SK-N-SH treated with all-trans-retinoic acid at 6 μM for 48 hours (cell line): Measurements from ENCODE around the gene MRAS.

Source experiments
- ATAC-seq: fragments of 200-7000 bp; cut with Tn5 transposase; 3 replicates; pipeline ENCODE4 v1.9.1; 2020; ENCODE audit warnings: mild to moderate bottlenecking, moderate library complexity
- ARNTL ChIP-seq: fragments of 450-650 bp; formaldehyde crosslinking; IDR thresholded peaks from 2 replicates; pipeline ENCODE4 v1.5.0; 2020; ENCODE audit warnings: low read depth, mild to moderate bottlenecking, moderate library complexity, borderline replicate concordance
- BACH2 ChIP-seq: fragments of 250-450 bp; sonication (Bioruptor Pico); IDR thresholded peaks from 2 replicates; pipeline ENCODE4 v1.9.0; 2021; ENCODE audit warnings: mild to moderate bottlenecking, borderline replicate concordance
- CSDC2 ChIP-seq: fragments of 250-450 bp; sonication (Bioruptor Pico); IDR thresholded peaks from 2 replicates; pipeline ENCODE4 v1.5.0; 2020; ENCODE audit warnings: mild to moderate bottlenecking, moderate library complexity
- ESRRG ChIP-seq: fragments of 250-450 bp; sonication (Bioruptor Pico); IDR thresholded peaks from 2 replicates; pipeline ENCODE4 v1.6.1; 2021; ENCODE audit warnings: mild to moderate bottlenecking
- GLIS3 ChIP-seq: fragments of 250-450 bp; sonication (Bioruptor Pico); IDR thresholded peaks from 2 replicates; pipeline ENCODE4 v1.5.0; 2020; ENCODE audit warnings: mild to moderate bottlenecking, moderate library complexity
- ISL1 ChIP-seq: fragments of 250-450 bp; sonication (Bioruptor Pico); IDR thresholded peaks from 2 replicates; pipeline ENCODE4 v2.1.2; 2022; ENCODE audit warnings: mild to moderate bottlenecking, moderate library complexity
- OSR1 ChIP-seq: fragments of 250-450 bp; sonication (Bioruptor Pico); IDR thresholded peaks from 2 replicates; pipeline ENCODE4 v1.8.0; 2022; ENCODE audit warnings: moderate library complexity, mild to moderate bottlenecking, inconsistent platforms
- PPARA ChIP-seq: fragments of 250-450 bp; sonication (Bioruptor Pico); IDR thresholded peaks from 2 replicates; pipeline ENCODE4 v1.5.0; 2020; ENCODE audit warnings: mild to moderate bottlenecking, borderline replicate concordance
- RARB ChIP-seq: fragments of 250-450 bp; sonication (Bioruptor Pico); IDR thresholded peaks from 2 replicates; pipeline ENCODE4 v1.8.0; 2021; ENCODE audit warnings: mild to moderate bottlenecking, moderate library complexity
- SNAI2 ChIP-seq: fragments of 250-450 bp; sonication (Bioruptor Pico); IDR thresholded peaks from 2 replicates; pipeline ENCODE4 v1.5.0; 2020; ENCODE audit warnings: mild to moderate bottlenecking, moderate library complexity
- TCF4 ChIP-seq: fragments of 250-450 bp; sonication (Bioruptor Pico); IDR thresholded peaks from 2 replicates; pipeline ENCODE4 v1.8.0; 2021; ENCODE audit warnings: mild to moderate bottlenecking, moderate library complexity, borderline replicate concordance
- TOX ChIP-seq: fragments of 250-450 bp; sonication (Bioruptor Pico); IDR thresholded peaks from 2 replicates; pipeline ENCODE4 v1.8.0; 2021; ENCODE audit warnings: mild to moderate bottlenecking, moderate library complexity, borderline replicate concordance
- ZC3H10 ChIP-seq: fragments of 250-450 bp; sonication (Bioruptor Pico); IDR thresholded peaks from 2 replicates; pipeline ENCODE4 v1.5.1; 2021; ENCODE audit warnings: mild to moderate bottlenecking, moderate library complexity
- ZFP3 ChIP-seq: fragments of 250-450 bp; sonication (Bioruptor Pico); IDR thresholded peaks from 2 replicates; pipeline ENCODE4 v1.5.0; 2020; ENCODE audit warnings: mild to moderate bottlenecking, moderate library complexity
- ZFP30 ChIP-seq: fragments of 450-650 bp; formaldehyde crosslinking; IDR thresholded peaks from 2 replicates; pipeline ENCODE4 v1.5.0; 2022; ENCODE audit warnings: mild to moderate bottlenecking, moderate library complexity
- ZNF565 ChIP-seq: fragments of 450-650 bp; formaldehyde crosslinking; conservative IDR thresholded peaks from 2 replicates; pipeline ENCODE4 v1.5.0; 2020; ENCODE audit warnings: low read depth, mild to moderate bottlenecking, moderate library complexity
- ZNF70 ChIP-seq: fragments of 450-650 bp; formaldehyde crosslinking; IDR thresholded peaks from 2 replicates; pipeline ENCODE4 v1.5.0; 2020; ENCODE audit warnings: mild to moderate bottlenecking, moderate library complexity
- ZNF8 ChIP-seq: fragments of 450-650 bp; formaldehyde crosslinking; IDR thresholded peaks from 2 replicates; pipeline ENCODE4 v1.5.0; 2020; ENCODE audit warnings: mild to moderate bottlenecking, moderate library complexity
- TF ChIP-seq, protein P1 (sequence below): fragments of 250-450 bp; sonication (Bioruptor Pico); IDR thresholded peaks from 2 replicates; pipeline ENCODE4 v1.5.1; 2020; ENCODE audit warnings: low read depth, mild to moderate bottlenecking, moderate library complexity
- TF ChIP-seq, protein P2 (sequence below): fragments of 250-450 bp; sonication (Bioruptor Pico); IDR thresholded peaks from 2 replicates; pipeline ENCODE4 v1.5.1; 2021; ENCODE audit warnings: mild to moderate bottlenecking, moderate library complexity
- TF ChIP-seq, protein P3 (sequence below): fragments of 250-450 bp; sonication (Bioruptor Pico); IDR thresholded peaks from 2 replicates; pipeline ENCODE4 v1.8.0; 2020; ENCODE audit warnings: mild to moderate bottlenecking, moderate library complexity, borderline replicate concordance
- TF ChIP-seq, protein P4 (sequence below): fragments of 250-450 bp; sonication (Bioruptor Pico); IDR thresholded peaks from 2 replicates; pipeline ENCODE4 v1.8.0; 2021; ENCODE audit warnings: low read depth, mild to moderate bottlenecking, moderate library complexity, borderline replicate concordance

Gene MRAS

GRCh38 chr3:138441742-138442141 lies 93.4 kb downstream of the MRAS start:
- TF ChIP-seq RARB (no peak), ARNTL (no peak), PPARA (no peak), GLIS3 (CRISPR knock-in tag) (no peak), TCF4 (no peak), ZNF70 (CRISPR knock-in tag) (no peak), ZNF565 (CRISPR knock-in tag) (no peak), ZNF8 (CRISPR knock-in tag) (no peak), ZFP3 (CRISPR knock-in tag) (no peak), SNAI2 (CRISPR knock-in tag) (no peak), ZC3H10 (CRISPR knock-in tag) (no peak), ISL1 (CRISPR knock-in tag) (no peak), ZFP30 (CRISPR knock-in tag) (no peak), CSDC2 (CRISPR knock-in tag) (no peak)
- TF ChIP-seq, protein P1, sequence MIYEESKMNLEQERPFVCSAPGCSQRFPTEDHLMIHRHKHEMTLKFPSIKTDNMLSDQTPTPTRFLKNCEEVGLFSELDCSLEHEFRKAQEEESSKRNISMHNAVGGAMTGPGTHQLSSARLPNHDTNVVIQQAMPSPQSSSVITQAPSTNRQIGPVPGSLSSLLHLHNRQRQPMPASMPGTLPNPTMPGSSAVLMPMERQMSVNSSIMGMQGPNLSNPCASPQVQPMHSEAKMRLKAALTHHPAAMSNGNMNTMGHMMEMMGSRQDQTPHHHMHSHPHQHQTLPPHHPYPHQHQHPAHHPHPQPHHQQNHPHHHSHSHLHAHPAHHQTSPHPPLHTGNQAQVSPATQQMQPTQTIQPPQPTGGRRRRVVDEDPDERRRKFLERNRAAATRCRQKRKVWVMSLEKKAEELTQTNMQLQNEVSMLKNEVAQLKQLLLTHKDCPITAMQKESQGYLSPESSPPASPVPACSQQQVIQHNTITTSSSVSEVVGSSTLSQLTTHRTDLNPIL (CRISPR knock-in tag), result no peak
- TF ChIP-seq, protein P2, sequence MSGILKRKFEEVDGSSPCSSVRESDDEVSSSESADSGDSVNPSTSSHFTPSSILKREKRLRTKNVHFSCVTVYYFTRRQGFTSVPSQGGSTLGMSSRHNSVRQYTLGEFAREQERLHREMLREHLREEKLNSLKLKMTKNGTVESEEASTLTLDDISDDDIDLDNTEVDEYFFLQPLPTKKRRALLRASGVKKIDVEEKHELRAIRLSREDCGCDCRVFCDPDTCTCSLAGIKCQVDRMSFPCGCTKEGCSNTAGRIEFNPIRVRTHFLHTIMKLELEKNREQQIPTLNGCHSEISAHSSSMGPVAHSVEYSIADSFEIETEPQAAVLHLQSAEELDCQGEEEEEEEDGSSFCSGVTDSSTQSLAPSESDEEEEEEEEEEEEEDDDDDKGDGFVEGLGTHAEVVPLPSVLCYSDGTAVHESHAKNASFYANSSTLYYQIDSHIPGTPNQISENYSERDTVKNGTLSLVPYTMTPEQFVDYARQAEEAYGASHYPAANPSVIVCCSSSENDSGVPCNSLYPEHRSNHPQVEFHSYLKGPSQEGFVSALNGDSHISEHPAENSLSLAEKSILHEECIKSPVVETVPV, result no peak
- TF ChIP-seq, protein P3, sequence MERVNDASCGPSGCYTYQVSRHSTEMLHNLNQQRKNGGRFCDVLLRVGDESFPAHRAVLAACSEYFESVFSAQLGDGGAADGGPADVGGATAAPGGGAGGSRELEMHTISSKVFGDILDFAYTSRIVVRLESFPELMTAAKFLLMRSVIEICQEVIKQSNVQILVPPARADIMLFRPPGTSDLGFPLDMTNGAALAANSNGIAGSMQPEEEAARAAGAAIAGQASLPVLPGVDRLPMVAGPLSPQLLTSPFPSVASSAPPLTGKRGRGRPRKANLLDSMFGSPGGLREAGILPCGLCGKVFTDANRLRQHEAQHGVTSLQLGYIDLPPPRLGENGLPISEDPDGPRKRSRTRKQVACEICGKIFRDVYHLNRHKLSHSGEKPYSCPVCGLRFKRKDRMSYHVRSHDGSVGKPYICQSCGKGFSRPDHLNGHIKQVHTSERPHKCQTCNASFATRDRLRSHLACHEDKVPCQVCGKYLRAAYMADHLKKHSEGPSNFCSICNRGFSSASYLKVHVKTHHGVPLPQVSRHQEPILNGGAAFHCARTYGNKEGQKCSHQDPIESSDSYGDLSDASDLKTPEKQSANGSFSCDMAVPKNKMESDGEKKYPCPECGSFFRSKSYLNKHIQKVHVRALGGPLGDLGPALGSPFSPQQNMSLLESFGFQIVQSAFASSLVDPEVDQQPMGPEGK (CRISPR knock-in tag), result no peak

GRCh38 chr3:138442433-138442832 lies 94.1 kb downstream of the MRAS start:
- peak; percentile 90 for ATAC-seq
- TF ChIP-seq, protein P4, sequence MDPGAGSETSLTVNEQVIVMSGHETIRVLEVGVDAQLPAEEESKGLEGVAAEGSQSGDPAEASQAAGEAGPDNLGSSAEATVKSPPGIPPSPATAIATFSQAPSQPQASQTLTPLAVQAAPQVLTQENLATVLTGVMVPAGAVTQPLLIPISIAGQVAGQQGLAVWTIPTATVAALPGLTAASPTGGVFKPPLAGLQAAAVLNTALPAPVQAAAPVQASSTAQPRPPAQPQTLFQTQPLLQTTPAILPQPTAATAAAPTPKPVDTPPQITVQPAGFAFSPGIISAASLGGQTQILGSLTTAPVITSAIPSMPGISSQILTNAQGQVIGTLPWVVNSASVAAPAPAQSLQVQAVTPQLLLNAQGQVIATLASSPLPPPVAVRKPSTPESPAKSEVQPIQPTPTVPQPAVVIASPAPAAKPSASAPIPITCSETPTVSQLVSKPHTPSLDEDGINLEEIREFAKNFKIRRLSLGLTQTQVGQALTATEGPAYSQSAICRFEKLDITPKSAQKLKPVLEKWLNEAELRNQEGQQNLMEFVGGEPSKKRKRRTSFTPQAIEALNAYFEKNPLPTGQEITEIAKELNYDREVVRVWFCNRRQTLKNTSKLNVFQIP (CRISPR knock-in tag), result no peak
- TF ChIP-seq CSDC2 (CRISPR knock-in tag) (no peak), BACH2 (CRISPR knock-in tag) (no peak), ISL1 (CRISPR knock-in tag) (no peak)
- TF ChIP-seq, protein P2, result no peak

More at GRCh38 chr3:138441742-138442141, 93.4 kb downstream of the MRAS start:
- ATAC-seq, result peak; percentile 71

GRCh38 chr3:138443091-138443490 lies 94.7 kb downstream of the MRAS start:
- no peak for TF ChIP-seq SNAI2 (CRISPR knock-in tag)
- no peak for TF ChIP-seq TOX (CRISPR knock-in tag)
- no peak for TF ChIP-seq ARNTL
- TF ChIP-seq BACH2 (CRISPR knock-in tag), result no peak
- TF ChIP-seq, protein P1 (CRISPR knock-in tag), result no peak
- no peak for TF ChIP-seq PPARA
- no peak for TF ChIP-seq ZFP30 (CRISPR knock-in tag)
- no peak for TF ChIP-seq RARB
- no peak for TF ChIP-seq ZNF8 (CRISPR knock-in tag)
- no peak for TF ChIP-seq ISL1 (CRISPR knock-in tag)
- no peak for TF ChIP-seq ZFP3 (CRISPR knock-in tag)
- TF ChIP-seq OSR1, result no peak
- TF ChIP-seq, protein P3 (CRISPR knock-in tag), result no peak
- no peak for TF ChIP-seq ESRRG (CRISPR knock-in tag)
- no peak for TF ChIP-seq ZNF565 (CRISPR knock-in tag)
- TF ChIP-seq CSDC2 (CRISPR knock-in tag), result no peak
- TF ChIP-seq, protein P4 (CRISPR knock-in tag), result no peak
- no peak for TF ChIP-seq TCF4
- no peak for TF ChIP-seq GLIS3 (CRISPR knock-in tag)
- ATAC-seq, result no peak
